NCI-H82 (cell line): ENCODE data around the gene MAGEB6B.
"Not testable (repeated sequence)": the region's sequence is repeated elsewhere in the genome, so short reads cannot be mapped to it uniquely, and the experiment has no call there.

Experiments used
- DNase-seq: peaks from one replicate; lab custom pipeline; 2025; lab: John Stamatoyannopoulos, UW

MAGEB6B gene

GRCh38 chrX:26160301-26160700 is at the start of gene MAGEB6B:
Gene MAGEB6B (plus strand): TSS chrX:26160601. CDS start chrX:26160601, 0 bp downstream.
- no peak for DNase-seq

GRCh38 chrX:26138274-26138673 is 22.1 kb upstream of the MAGEB6B start, which contains the start of gene MAGEB18:
Gene MAGEB18 (plus strand): TSS chrX:26138343. CDS start chrX:26138986, 643 bp downstream.
- DNase-seq: no peak

- no peak for DNase-seq
Observed at GRCh38 chrX:26146024-26146423, 14.4 kb upstream of the MAGEB6B start.

- DNase-seq: no peak
Observed at GRCh38 chrX:26192204-26192603, 31.8 kb downstream of the MAGEB6B start, which contains the start of gene MAGEB6. Gene MAGEB6 (plus strand): TSS chrX:26192440. CDS start chrX:26193847, 1,407 bp downstream.

- DNase-seq: no peak
Observed at GRCh38 chrX:26203561-26203960, 43.2 kb downstream of the MAGEB6B start.

- DNase-seq: not testable (repeated sequence)
Observed at GRCh38 chrX:26204717-26205116, 44.3 kb downstream of the MAGEB6B start.

- no peak for DNase-seq
Observed at GRCh38 chrX:26208012-26208411, 47.6 kb downstream of the MAGEB6B start.
